Fibroblast of lung (primary cell): ENCODE measurements around the gene SLC2A5.

Source experiments
- EZH2 ChIP-seq: IDR thresholded peaks from 2 replicates; pipeline ENCODE4 v1.5.1; 2012; ENCODE audit warnings: low read length, control low read depth, mild to moderate bottlenecking; ENCODE audit errors: missing control alignments
- TF ChIP-seq, protein P1 (sequence below), 2 donors: IDR thresholded peaks in 1 of 2; conservative IDR thresholded peaks in 1 of 2; 1 replicate in 1 of 2; 2 replicates in 1 of 2; pipeline ENCODE4 v1.5.1; 2011 to 2012; ENCODE audit warnings: low read length in 2 of 2, control low read depth in 1 of 2, inconsistent platforms in 1 of 2, low read depth in 1 of 2, mild to moderate bottlenecking in 1 of 2

DNA sequence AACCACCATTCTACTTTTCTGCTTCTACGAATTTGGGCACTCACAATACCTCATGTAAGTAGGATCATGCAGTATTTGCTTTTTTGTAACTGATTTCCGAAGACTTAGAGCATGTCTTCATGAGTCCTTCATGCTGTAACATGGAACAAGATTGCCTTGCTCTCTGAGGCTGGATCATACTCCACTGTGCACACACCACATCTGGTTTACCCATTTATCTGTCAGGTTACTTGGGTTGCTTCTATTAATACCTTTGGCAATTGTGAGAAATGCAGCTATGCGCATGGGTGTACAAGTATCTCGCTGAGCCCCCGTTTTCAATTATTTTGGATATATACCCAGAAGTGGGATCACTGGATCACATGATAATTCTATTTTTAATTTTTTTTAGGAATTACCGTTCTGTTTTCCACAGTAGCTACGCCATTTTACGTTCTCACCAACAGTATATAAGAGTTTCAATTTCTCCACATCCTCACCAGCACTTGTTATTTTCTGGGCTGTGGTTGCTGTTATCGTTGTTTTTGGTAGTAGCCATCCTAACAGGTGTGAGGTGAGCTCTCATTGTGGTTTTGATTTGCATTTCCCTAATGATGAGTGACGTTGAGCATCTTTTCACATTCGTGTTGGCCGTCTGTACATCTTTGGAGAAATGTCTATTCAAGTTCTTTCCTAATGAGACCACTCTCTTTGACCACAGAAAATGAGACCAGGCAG is 10.7 kb upstream of the SLC2A5 start:
- TF ChIP-seq, protein P1, sequence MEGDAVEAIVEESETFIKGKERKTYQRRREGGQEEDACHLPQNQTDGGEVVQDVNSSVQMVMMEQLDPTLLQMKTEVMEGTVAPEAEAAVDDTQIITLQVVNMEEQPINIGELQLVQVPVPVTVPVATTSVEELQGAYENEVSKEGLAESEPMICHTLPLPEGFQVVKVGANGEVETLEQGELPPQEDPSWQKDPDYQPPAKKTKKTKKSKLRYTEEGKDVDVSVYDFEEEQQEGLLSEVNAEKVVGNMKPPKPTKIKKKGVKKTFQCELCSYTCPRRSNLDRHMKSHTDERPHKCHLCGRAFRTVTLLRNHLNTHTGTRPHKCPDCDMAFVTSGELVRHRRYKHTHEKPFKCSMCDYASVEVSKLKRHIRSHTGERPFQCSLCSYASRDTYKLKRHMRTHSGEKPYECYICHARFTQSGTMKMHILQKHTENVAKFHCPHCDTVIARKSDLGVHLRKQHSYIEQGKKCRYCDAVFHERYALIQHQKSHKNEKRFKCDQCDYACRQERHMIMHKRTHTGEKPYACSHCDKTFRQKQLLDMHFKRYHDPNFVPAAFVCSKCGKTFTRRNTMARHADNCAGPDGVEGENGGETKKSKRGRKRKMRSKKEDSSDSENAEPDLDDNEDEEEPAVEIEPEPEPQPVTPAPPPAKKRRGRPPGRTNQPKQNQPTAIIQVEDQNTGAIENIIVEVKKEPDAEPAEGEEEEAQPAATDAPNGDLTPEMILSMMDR (conservative IDR thresholded peaks at IDR 0.05 in 1 of 2, IDR thresholded peaks at IDR 0.05 in 1 of 2; ENCODE audit: low read depth in 1 of 2, low read length in 2 of 2) = no peak
- no peak for TF ChIP-seq EZH2
